NCI-H460 (cell line): ENCODE measurements around the gene DDAH2. TPM values are rescaled to one million over a fixed set of nuclear protein-coding genes. Genes with fewer than 3 reads are reported as not detected.

ENCODE experiments used
- DNase-seq: peaks from one replicate; pipeline ENCODE4 v3.0.0-alpha.2; 2016; ENCODE audit warnings: low read depth; ENCODE audit errors: extremely low read depth
- polyA plus RNA-seq: library from polyadenylated mRNA; depleted of rRNA; stranded (reverse); fragments of >200 nt; gene quantifications from 2 replicates; pipeline ENCODE4 v1.2.3, GENCODE V29; 2014; cell fraction: nucleus; rRNA removed
- total RNA-seq: library from RNA; depleted of rRNA; stranded (reverse); fragments of >200 nt; shearing (Covaris generic); gene quantifications from 2 replicates; pipeline ENCODE4 v1.2.3, GENCODE V29; 2014; rRNA removed

The DDAH2 gene
- 16.4 and 19.1 TPM in 2 replicates for total RNA-seq
- polyA plus RNA-seq: 16.8 and 19.4 TPM in 2 replicates

GRCh38 chr6:31728767-31729514 lies at the start of gene DDAH2:
Gene DDAH2, minus strand, starts transcription at chr6:31729299. Its CDS starts 138 bp downstream, at chr6:31729161.
- no peak for DNase-seq

GRCh38 chr6:31778193-31778592 lies 49.1 kb upstream of the DDAH2 start:
- no peak for DNase-seq

GRCh38 chr6:31777667-31778050 lies 48.6 kb upstream of the DDAH2 start:
- DNase-seq: no peak

- DNase-seq: peak; percentile 50
These were observed 48.0 kb upstream of the DDAH2 start, which contains the start of gene VWA7 for GRCh38 chr6:31776989-31777666. Gene VWA7, minus strand, starts transcription at chr6:31777328. Its CDS starts 549 bp downstream, at chr6:31776779.

GRCh38 chr6:31776485-31776988 lies 47.4 kb upstream of the DDAH2 start:
- no peak for DNase-seq

- DNase-seq: no peak
These were observed 46.8 kb upstream of the DDAH2 start for GRCh38 chr6:31775633-31776484.

GRCh38 chr6:31775184-31775583 lies 46.1 kb upstream of the DDAH2 start:
- DNase-seq: no peak

GRCh38 chr6:31771992-31772358 lies 42.9 kb upstream of the DDAH2 start:
- no peak for DNase-seq

GRCh38 chr6:31770860-31771259 lies 41.8 kb upstream of the DDAH2 start:
- no peak for DNase-seq

- DNase-seq: peak; percentile 51
These were observed 40.7 kb upstream of the DDAH2 start for GRCh38 chr6:31769684-31770371.

- DNase-seq: no peak
These were observed 39.5 kb upstream of the DDAH2 start for GRCh38 chr6:31768363-31769257.

GRCh38 chr6:31767096-31767645 lies 38.1 kb upstream of the DDAH2 start:
- no peak for DNase-seq

GRCh38 chr6:31765910-31766794 lies 37.1 kb upstream of the DDAH2 start:
- no peak for DNase-seq

- no peak for DNase-seq
These were observed 36.4 kb upstream of the DDAH2 start for GRCh38 chr6:31765559-31765909.

- no peak for DNase-seq
These were observed 35.1 kb upstream of the DDAH2 start for GRCh38 chr6:31764198-31764597.

GRCh38 chr6:31763619-31763940 lies 34.5 kb upstream of the DDAH2 start:
- no peak for DNase-seq

- no peak for DNase-seq
These were observed 33.9 kb upstream of the DDAH2 start for GRCh38 chr6:31762878-31763618.

GRCh38 chr6:31762356-31762755 lies 33.3 kb upstream of the DDAH2 start, which contains the start of gene SAPCD1:
Gene SAPCD1, plus strand, starts transcription at chr6:31762656. Its CDS starts 399 bp downstream, at chr6:31763055.
- no peak for DNase-seq
